OCI-LY7 (cell line): ENCODE measurements around the gene HES7. TPM values are rescaled to one million over a fixed set of nuclear protein-coding genes. Genes with fewer than 3 reads are reported as not detected.

Experiments used
- BruUV-seq: library from RNA; stranded (reverse); fragments of 400-500 nt; replicated peaks from 2 replicates; lab custom pipeline; 2021; lab: Mats Ljungman, UMichigan
- CTCF ChIA-PET: fragments of 300-600 bp; sonication (Branson Sonifier 250); formaldehyde crosslinking; loops from one replicate; lab custom pipeline; 2022; ENCODE audit warnings: antibody characterized with exemption; ENCODE audit not compliant: unreplicated experiment; lab: Charles Lee
- POLR2A ChIA-PET: fragments of 300-600 bp; sonication (Branson Sonifier 250); formaldehyde crosslinking; loops from one replicate; lab custom pipeline; 2022; ENCODE audit warnings: antibody characterized with exemption; lab: Charles Lee
- DNase-seq: peaks from one replicate; pipeline ENCODE4 v3.0.0-alpha.2; 2015; ENCODE audit warnings: low spot score
- H2AFZ ChIP-seq: fragments of 200-600 bp; sonication (generic), shearing (Covaris generic); 2 replicates; pipeline ENCODE4 v1.6.1; 2014; ENCODE audit warnings: mild to moderate bottlenecking, antibody characterized with exemption, low read length, moderate library complexity
- H3K27ac ChIP-seq: fragments of 200-600 bp; sonication (generic); 2 replicates; pipeline ENCODE4 v1.5.1; 2014; ENCODE audit warnings: mixed run types, low read depth, mild to moderate bottlenecking, moderate library complexity, low read length, inconsistent platforms; ENCODE audit not compliant: poor library complexity, severe bottlenecking
- H3K36me3 ChIP-seq: fragments of 200-600 bp; sonication (generic); 2 replicates; pipeline ENCODE4 v1.6.1; 2014; ENCODE audit warnings: mild to moderate bottlenecking, antibody characterized with exemption, low read length, moderate library complexity, mixed read lengths; ENCODE audit not compliant: insufficient read depth
- H3K4me1 ChIP-seq: fragments of 200-600 bp; sonication (generic); 2 replicates; pipeline ENCODE4 v1.5.1; 2014; ENCODE audit warnings: mild to moderate bottlenecking, low read length; ENCODE audit not compliant: insufficient read depth, poor library complexity, severe bottlenecking
- H3K4me2 ChIP-seq: fragments of 200-600 bp; sonication (generic); 2 replicates; pipeline ENCODE4 v1.6.1; 2014; ENCODE audit warnings: mild to moderate bottlenecking, low read length
- H3K4me3 ChIP-seq: fragments of 200-600 bp; sonication (generic); 2 replicates; pipeline ENCODE4 v1.5.1; 2014; ENCODE audit warnings: mild to moderate bottlenecking, low read depth, low read length; ENCODE audit not compliant: poor library complexity, severe bottlenecking
- H3K79me2 ChIP-seq: fragments of 200-600 bp; sonication (generic); 2 replicates; pipeline ENCODE4 v1.6.1; 2016; ENCODE audit warnings: low read depth, mild to moderate bottlenecking, low read length, moderate library complexity, mixed read lengths; ENCODE audit not compliant: insufficient read depth
- H3K9me2 ChIP-seq: fragments of 200-600 bp; sonication (generic); 2 replicates; pipeline ENCODE4 v1.6.1; 2016; ENCODE audit warnings: mild to moderate bottlenecking, low read length, mixed read lengths; ENCODE audit not compliant: insufficient read depth
- H3K9me3 ChIP-seq: fragments of 200-600 bp; sonication (generic); 2 replicates; pipeline ENCODE4 v1.6.1; 2014; ENCODE audit warnings: mild to moderate bottlenecking, mixed run types, low read length, mixed read lengths
- H4K20me1 ChIP-seq: fragments of 200-600 bp; sonication (generic); 2 replicates; pipeline ENCODE4 v1.6.1; 2014; ENCODE audit warnings: mild to moderate bottlenecking, antibody characterized with exemption, low read length, moderate library complexity, mixed read lengths; ENCODE audit not compliant: insufficient read depth
- CTCF ChIP-seq: fragments of 200-600 bp; sonication (generic); conservative IDR thresholded peaks from 2 replicates; pipeline ENCODE4 v1.5.1; 2014; ENCODE audit warnings: mild to moderate bottlenecking, antibody characterized with exemption, low read length, moderate library complexity, mixed read lengths
- EZH2phosphoT487 ChIP-seq: fragments of 200-600 bp; sonication (generic); IDR thresholded peaks from 2 replicates; pipeline ENCODE4 v1.6.1; 2018; ENCODE audit warnings: low read depth, borderline replicate concordance, mild to moderate bottlenecking, mixed run types, antibody characterized with exemption, low read length, moderate library complexity, mixed read lengths
- intact Hi-C: fragments of 100-400 bp; cut with micrococcal nuclease; formaldehyde crosslinking; loops from one replicate; pipeline ENCODE4 v1.10.0; 2022; ENCODE audit not compliant: unreplicated experiment
- total RNA-seq, 2 experiments: library from RNA; depleted of rRNA in 1 of 2; stranded (reverse); fragments of >200 nt in 1 of 2; shearing (Covaris generic) in 1 of 2; gene quantifications; 2 replicates each; pipeline ENCODE4 v1.2.3, GENCODE V29; 2014 to 2022

Gene HES7
- total RNA-seq, 2 experiments from 2014 or later: 0.44 to 5.8 TPM

- POLR2A ChIA-PET: no interaction called here
- TF ChIP-seq CTCF (no peak), EZH2phosphoT487 (no peak)
- Histone ChIP-seq H3K9me2 (no peaks in the 10 kb centered on the region), H3K36me3 (peaks cover 79% of the 10 kb centered on the region), H3K4me2 (no peak overlapping the region), H3K9me3 (no peaks in the 10 kb centered on the region), H3K4me1 (peaks cover 7% of the 10 kb centered on the region), H3K27ac (no peak overlapping the region), H4K20me1 (no peaks in the 10 kb centered on the region; the same call in 1 of the 2 replicates), H3K79me2 (peaks cover 6% of the 10 kb centered on the region; the same call in 1 of the 2 replicates), H2AFZ (no peak overlapping the region), H3K4me3 (no peak overlapping the region)
- CTCF ChIA-PET: no interaction called here
- BruUV-seq: no TSS peak
- intact Hi-C loops: no loop called here
- no peak for DNase-seq
Measured at GRCh38 chr17:8145811-8146210, 21.9 kb upstream of the HES7 start.

- H3K79me2 ChIP-seq: no peaks in the 10 kb centered on the region
- TF ChIP-seq CTCF (no peak), EZH2phosphoT487 (no peak)
- peaks cover 80% of the 10 kb centered on the region for H3K36me3 ChIP-seq
- intact Hi-C loops: no loop called here
- H3K27ac ChIP-seq: no peak overlapping the region
- no peak overlapping the region for H3K4me2 ChIP-seq
- H2AFZ ChIP-seq: no peak overlapping the region
- ChIA-PET POLR2A (no interaction called here), CTCF (interaction anchor here (1.3 kb wide), 1 partner anchor 14 kb away, joined by 5 read pairs; no protein-coding TSS in a partner anchor)
- peaks cover 2% of the 10 kb centered on the region for H3K4me1 ChIP-seq
- H4K20me1 ChIP-seq: no peaks in the 10 kb centered on the region
- BruUV-seq: no TSS peak
- no peak overlapping the region for H3K4me3 ChIP-seq
- no peak for DNase-seq
- H3K9me3 ChIP-seq: no peaks in the 10 kb centered on the region
- no peaks in the 10 kb centered on the region for H3K9me2 ChIP-seq
Measured at GRCh38 chr17:8144401-8145231, 20.7 kb upstream of the HES7 start.
